GM12892 (cell line): ENCODE results near the gene HSPA1B.

ENCODE experiments used
- POLR2A ChIP-seq: IDR thresholded peaks from 2 replicates; pipeline ENCODE4 v1.6.1; 2011; ENCODE audit warnings: low read depth, low read length, control low read depth
- POLR2AphosphoS5 ChIP-seq: IDR thresholded peaks from 2 replicates; pipeline ENCODE4 v1.6.1; 2011; ENCODE audit warnings: low read depth, low read length, control low read depth
- TAF1 ChIP-seq: IDR thresholded peaks from 2 replicates; pipeline ENCODE4 v1.6.1; 2011; ENCODE audit warnings: low read depth, mild to moderate bottlenecking, control low read depth, low read length, borderline replicate concordance

DNA sequence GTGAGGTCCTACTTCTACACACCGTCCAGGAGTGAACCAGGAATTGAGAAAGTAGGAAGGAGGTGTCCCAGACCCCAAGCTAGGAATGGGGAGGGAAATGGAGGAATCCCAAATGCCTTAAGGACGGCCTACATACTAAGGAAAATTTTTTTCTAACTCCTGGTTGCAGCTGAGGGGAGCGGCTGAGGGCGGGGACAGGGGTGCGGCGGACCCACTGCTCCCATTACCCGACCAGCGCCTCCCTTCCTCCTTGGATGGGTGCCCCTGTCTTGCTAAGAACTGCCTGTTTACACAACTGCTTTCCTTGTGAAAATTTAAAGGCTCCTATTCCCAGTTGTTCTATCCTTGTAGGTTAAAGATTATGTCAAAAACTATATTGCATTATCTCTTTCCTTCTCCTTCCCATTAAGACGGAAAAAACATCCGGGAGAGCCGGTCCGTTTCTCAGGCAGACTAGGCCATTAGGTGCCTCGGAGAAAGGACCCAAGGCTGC, 699 bp upstream of the HSPA1B start:
- TF ChIP-seq POLR2A (no peak), TAF1 (0 out of 2 replicates have a peak, but pooled peaks have one; percentile 6), POLR2AphosphoS5 (no peak)
